OCI-LY7 (cell line): ENCODE results near the gene CD47. TPM values are rescaled to one million over a fixed set of nuclear protein-coding genes. Genes with fewer than 3 reads are reported as not detected.

Experiments used
- BruUV-seq: library from RNA; stranded (reverse); fragments of 400-500 nt; replicated peaks from 2 replicates; lab custom pipeline; 2021; lab: Mats Ljungman, UMichigan
- CTCF ChIA-PET: fragments of 300-600 bp; sonication (Branson Sonifier 250); formaldehyde crosslinking; loops from one replicate; lab custom pipeline; 2022; ENCODE audit warnings: antibody characterized with exemption; ENCODE audit not compliant: unreplicated experiment; lab: Charles Lee
- POLR2A ChIA-PET: fragments of 300-600 bp; sonication (Branson Sonifier 250); formaldehyde crosslinking; loops from one replicate; lab custom pipeline; 2022; ENCODE audit warnings: antibody characterized with exemption; lab: Charles Lee
- DNase-seq: peaks from one replicate; pipeline ENCODE4 v3.0.0-alpha.2; 2015; ENCODE audit warnings: low spot score
- H2AFZ ChIP-seq: fragments of 200-600 bp; sonication (generic), shearing (Covaris generic); 2 replicates; pipeline ENCODE4 v1.6.1; 2014; ENCODE audit warnings: mild to moderate bottlenecking, antibody characterized with exemption, low read length, moderate library complexity
- H3K27ac ChIP-seq: fragments of 200-600 bp; sonication (generic); 2 replicates; pipeline ENCODE4 v1.5.1; 2014; ENCODE audit warnings: mixed run types, low read depth, mild to moderate bottlenecking, moderate library complexity, low read length, inconsistent platforms; ENCODE audit not compliant: poor library complexity, severe bottlenecking
- H3K36me3 ChIP-seq: fragments of 200-600 bp; sonication (generic); 2 replicates; pipeline ENCODE4 v1.6.1; 2014; ENCODE audit warnings: mild to moderate bottlenecking, antibody characterized with exemption, low read length, moderate library complexity, mixed read lengths; ENCODE audit not compliant: insufficient read depth
- H3K4me1 ChIP-seq: fragments of 200-600 bp; sonication (generic); 2 replicates; pipeline ENCODE4 v1.5.1; 2014; ENCODE audit warnings: mild to moderate bottlenecking, low read length; ENCODE audit not compliant: insufficient read depth, poor library complexity, severe bottlenecking
- H3K4me2 ChIP-seq: fragments of 200-600 bp; sonication (generic); 2 replicates; pipeline ENCODE4 v1.6.1; 2014; ENCODE audit warnings: mild to moderate bottlenecking, low read length
- H3K4me3 ChIP-seq: fragments of 200-600 bp; sonication (generic); 2 replicates; pipeline ENCODE4 v1.5.1; 2014; ENCODE audit warnings: mild to moderate bottlenecking, low read depth, low read length; ENCODE audit not compliant: poor library complexity, severe bottlenecking
- H3K79me2 ChIP-seq: fragments of 200-600 bp; sonication (generic); 2 replicates; pipeline ENCODE4 v1.6.1; 2016; ENCODE audit warnings: low read depth, mild to moderate bottlenecking, low read length, moderate library complexity, mixed read lengths; ENCODE audit not compliant: insufficient read depth
- H3K9me2 ChIP-seq: fragments of 200-600 bp; sonication (generic); 2 replicates; pipeline ENCODE4 v1.6.1; 2016; ENCODE audit warnings: mild to moderate bottlenecking, low read length, mixed read lengths; ENCODE audit not compliant: insufficient read depth
- H3K9me3 ChIP-seq: fragments of 200-600 bp; sonication (generic); 2 replicates; pipeline ENCODE4 v1.6.1; 2014; ENCODE audit warnings: mild to moderate bottlenecking, mixed run types, low read length, mixed read lengths
- H4K20me1 ChIP-seq: fragments of 200-600 bp; sonication (generic); 2 replicates; pipeline ENCODE4 v1.6.1; 2014; ENCODE audit warnings: mild to moderate bottlenecking, antibody characterized with exemption, low read length, moderate library complexity, mixed read lengths; ENCODE audit not compliant: insufficient read depth
- CTCF ChIP-seq: fragments of 200-600 bp; sonication (generic); conservative IDR thresholded peaks from 2 replicates; pipeline ENCODE4 v1.5.1; 2014; ENCODE audit warnings: mild to moderate bottlenecking, antibody characterized with exemption, low read length, moderate library complexity, mixed read lengths
- EZH2phosphoT487 ChIP-seq: fragments of 200-600 bp; sonication (generic); IDR thresholded peaks from 2 replicates; pipeline ENCODE4 v1.6.1; 2018; ENCODE audit warnings: low read depth, borderline replicate concordance, mild to moderate bottlenecking, mixed run types, antibody characterized with exemption, low read length, moderate library complexity, mixed read lengths
- intact Hi-C: fragments of 100-400 bp; cut with micrococcal nuclease; formaldehyde crosslinking; loops from one replicate; pipeline ENCODE4 v1.10.0; 2022; ENCODE audit not compliant: unreplicated experiment
- total RNA-seq, 2 experiments: library from RNA; depleted of rRNA in 1 of 2; stranded (reverse); fragments of >200 nt in 1 of 2; shearing (Covaris generic) in 1 of 2; gene quantifications; 2 replicates each; pipeline ENCODE4 v1.2.3, GENCODE V29; 2014 to 2022

CD47 gene
- total RNA-seq, 2 experiments from 2014 or later: 43.9 to 50.0 TPM

GRCh38 chr3:108041253-108041652 is 49.6 kb downstream of the CD47 start:
- TF ChIP-seq CTCF (no peak), EZH2phosphoT487 (no peak)
- no peaks in the 10 kb centered on the region for H4K20me1 ChIP-seq
- no peak for DNase-seq
- no peak overlapping the region for H3K4me2 ChIP-seq
- H3K4me3 ChIP-seq: no peak overlapping the region
- POLR2A ChIA-PET: interaction anchor here (0.6 to 0.7 kb wide), 3 partner anchors 8 to 545 kb away, joined by 3 read pairs; no protein-coding TSS in a partner anchor
- H3K9me3 ChIP-seq: no peaks in the 10 kb centered on the region
- H3K79me2 ChIP-seq: no peaks in the 10 kb centered on the region
- intact Hi-C loops: no loop called here
- H2AFZ ChIP-seq: no peak overlapping the region
- H3K27ac ChIP-seq: no peak overlapping the region
- no peaks in the 10 kb centered on the region for H3K4me1 ChIP-seq
- peaks cover 7% of the 10 kb centered on the region; the same call in 1 of the 2 replicates for H3K36me3 ChIP-seq
- no TSS peak for BruUV-seq
- no peaks in the 10 kb centered on the region for H3K9me2 ChIP-seq
- CTCF ChIA-PET: no interaction called here

- Histone ChIP-seq H3K79me2 (no peaks in the 10 kb centered on the region), H4K20me1 (no peaks in the 10 kb centered on the region), H3K9me3 (no peaks in the 10 kb centered on the region), H3K9me2 (no peaks in the 10 kb centered on the region), H3K4me2 (no peak overlapping the region), H3K36me3 (no peaks in the 10 kb centered on the region; the same call in 1 of the 2 replicates), H3K4me1 (peaks cover 4% of the 10 kb centered on the region), H2AFZ (no peak overlapping the region), H3K27ac (no peak overlapping the region), H3K4me3 (no peak overlapping the region)
- intact Hi-C loops: no loop called here
- no TSS peak for BruUV-seq
- CTCF ChIA-PET: no interaction called here
- DNase-seq: no peak
- POLR2A ChIA-PET: interaction anchor here (0.5 kb wide), 1 partner anchor 1033 kb away, joined by 3 read pairs; no protein-coding TSS in a partner anchor
- TF ChIP-seq CTCF: no peak
- no peak for TF ChIP-seq EZH2phosphoT487
Observed at GRCh38 chr3:108037770-108038169, 53.1 kb downstream of the CD47 start.

- H3K9me2 ChIP-seq: no peaks in the 10 kb centered on the region
- ChIA-PET CTCF (no interaction called here), POLR2A (interaction anchor here (0.5 to 1.1 kb wide), 2 partner anchors 25 to 1033 kb away, joined by 3 to 4 read pairs; no protein-coding TSS in a partner anchor)
- H3K4me3 ChIP-seq: no peak overlapping the region
- no peak for DNase-seq
- intact Hi-C loops: no loop called here
- no peak overlapping the region for H3K4me2 ChIP-seq
- H3K27ac ChIP-seq: no peak overlapping the region
- H2AFZ ChIP-seq: no peak overlapping the region
- H3K4me1 ChIP-seq: peaks cover 4% of the 10 kb centered on the region
- H3K36me3 ChIP-seq: no peaks in the 10 kb centered on the region; the same call in 1 of the 2 replicates
- no peaks in the 10 kb centered on the region for H3K9me3 ChIP-seq
- no peaks in the 10 kb centered on the region for H4K20me1 ChIP-seq
- TF ChIP-seq EZH2phosphoT487 (no peak), CTCF (no peak)
- no peaks in the 10 kb centered on the region for H3K79me2 ChIP-seq
- BruUV-seq: no TSS peak
Observed at GRCh38 chr3:108036984-108037741, 53.7 kb downstream of the CD47 start.
